ENCODE measurements around the gene CAMTA1. TPM values are rescaled to one million over a fixed set of nuclear protein-coding genes. Genes with fewer than 3 reads are reported as not detected.

Gene CAMTA1
- total RNA-seq, 1 experiment from 2014 or later, result 60.0 TPM

DNA sequence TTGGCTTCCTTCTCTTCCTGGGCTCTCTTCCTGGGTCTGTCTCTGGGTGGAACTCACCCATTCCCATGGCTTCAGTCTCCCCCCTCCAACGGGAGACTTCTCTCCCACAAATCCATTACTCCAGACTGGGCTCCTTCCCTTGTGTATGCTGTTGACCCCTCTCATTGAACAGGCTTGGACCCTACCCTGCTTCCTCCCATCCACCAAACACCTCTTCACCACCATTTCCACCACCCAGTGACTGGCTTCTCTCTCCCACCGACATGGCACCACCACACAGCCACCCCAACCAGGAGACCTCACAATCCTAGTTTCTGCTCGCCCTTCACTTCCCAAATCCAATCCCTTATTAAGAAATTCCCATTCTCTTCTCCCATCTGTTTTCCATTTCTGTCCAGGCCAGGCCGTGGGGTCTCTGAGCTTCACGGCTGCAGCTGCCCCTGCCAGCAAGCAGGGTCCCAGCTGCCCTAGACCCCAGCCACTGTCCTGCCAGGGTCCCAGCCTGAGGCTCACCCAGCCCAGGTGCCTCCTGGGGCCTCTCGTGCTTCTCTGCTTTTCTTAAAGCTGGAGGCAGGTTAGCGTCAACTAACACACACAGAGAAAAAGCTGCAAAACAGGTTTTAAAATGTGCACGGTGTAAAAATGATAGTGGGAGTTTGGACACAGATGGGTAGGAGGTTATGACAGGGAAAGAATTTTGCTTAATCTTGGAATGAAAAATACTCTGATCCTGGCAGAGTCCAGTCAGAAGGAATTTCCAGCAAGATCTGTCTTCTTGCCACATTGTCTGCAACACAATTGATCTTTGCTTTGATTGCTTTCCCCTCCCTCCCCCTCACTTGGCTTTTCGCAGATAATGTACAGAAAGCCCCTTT is 602.0 kb downstream of the CAMTA1 start:
- TF ChIP-seq, protein P1, sequence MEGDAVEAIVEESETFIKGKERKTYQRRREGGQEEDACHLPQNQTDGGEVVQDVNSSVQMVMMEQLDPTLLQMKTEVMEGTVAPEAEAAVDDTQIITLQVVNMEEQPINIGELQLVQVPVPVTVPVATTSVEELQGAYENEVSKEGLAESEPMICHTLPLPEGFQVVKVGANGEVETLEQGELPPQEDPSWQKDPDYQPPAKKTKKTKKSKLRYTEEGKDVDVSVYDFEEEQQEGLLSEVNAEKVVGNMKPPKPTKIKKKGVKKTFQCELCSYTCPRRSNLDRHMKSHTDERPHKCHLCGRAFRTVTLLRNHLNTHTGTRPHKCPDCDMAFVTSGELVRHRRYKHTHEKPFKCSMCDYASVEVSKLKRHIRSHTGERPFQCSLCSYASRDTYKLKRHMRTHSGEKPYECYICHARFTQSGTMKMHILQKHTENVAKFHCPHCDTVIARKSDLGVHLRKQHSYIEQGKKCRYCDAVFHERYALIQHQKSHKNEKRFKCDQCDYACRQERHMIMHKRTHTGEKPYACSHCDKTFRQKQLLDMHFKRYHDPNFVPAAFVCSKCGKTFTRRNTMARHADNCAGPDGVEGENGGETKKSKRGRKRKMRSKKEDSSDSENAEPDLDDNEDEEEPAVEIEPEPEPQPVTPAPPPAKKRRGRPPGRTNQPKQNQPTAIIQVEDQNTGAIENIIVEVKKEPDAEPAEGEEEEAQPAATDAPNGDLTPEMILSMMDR (IDR thresholded peaks at IDR 0.05; ENCODE audit: insufficient read depth in 1 of 2, low read depth in 1 of 2, low read length in 1 of 2, severe bottlenecking in 1 of 2, unreplicated experiment in 1 of 2), result no peak
- Histone ChIP-seq H3K4me1 (peaks cover 13% of the 10 kb centered on the region), H3K27me3 (replicated peaks; ENCODE audit: control insufficient read depth, insufficient read depth, low read length) (no peaks in the 10 kb centered on the region), H3K4me3 (ENCODE audit: low read depth, low read length) (no peak overlapping the region), H3K9me3 (no peaks in the 10 kb centered on the region), H3K36me3 (ENCODE audit: control insufficient read depth, insufficient read depth, low read length) (no peaks in the 10 kb centered on the region)
- no peaks in the 10 kb centered on the region for H3K9me3 Mint-ChIP-seq (ENCODE audit: unreplicated experiment)
- no peak overlapping the region for H3K4me3 Mint-ChIP-seq (ENCODE audit: unreplicated experiment)
- POLR2A ChIA-PET, result no interaction called here
- peaks cover 8% of the 10 kb centered on the region for H3K4me1 Mint-ChIP-seq (ENCODE audit: low read depth, unreplicated experiment)
- peaks cover under 1% of the 10 kb centered on the region for H3K27me3 Mint-ChIP-seq (ENCODE audit: insufficient read depth, unreplicated experiment)
- intact Hi-C loops (cut with micrococcal nuclease; ENCODE audit: unreplicated experiment), result no loop called here
- peak overlapping the region; percentile 18 for H3K27ac Mint-ChIP-seq (ENCODE audit: unreplicated experiment)
- CTCF ChIA-PET, result no interaction called here
- no peaks in the 10 kb centered on the region for H3K36me3 Mint-ChIP-seq (ENCODE audit: insufficient read depth, unreplicated experiment)
- DNase-seq, result peak in 1 of 2 experiments; percentile 53
- BruUV-seq (replicated peaks), result no TSS peak

DNA sequence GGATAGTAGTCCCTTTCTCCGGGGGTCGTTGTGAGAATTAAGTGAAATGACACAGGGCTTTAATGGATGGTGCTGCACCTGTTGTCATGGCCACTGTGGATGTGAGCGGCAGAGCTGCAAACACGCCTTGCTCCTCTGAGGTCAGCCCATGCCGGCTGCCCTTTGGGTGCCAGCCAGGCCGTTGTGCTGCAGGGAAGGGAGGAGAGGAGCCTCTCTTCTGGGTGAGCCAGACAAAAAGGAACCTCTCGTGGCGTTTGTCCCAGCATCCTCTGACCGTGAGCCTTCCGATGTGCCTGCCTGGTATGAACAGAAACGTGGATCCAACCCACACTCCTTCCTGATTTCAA is 602.9 kb downstream of the CAMTA1 start:
- DNase-seq, result no peak
- H3K4me1 Mint-ChIP-seq (ENCODE audit: low read depth, unreplicated experiment), result peaks cover 8% of the 10 kb centered on the region
- POLR2A ChIA-PET, result no interaction called here
- H3K36me3 Mint-ChIP-seq (ENCODE audit: insufficient read depth, unreplicated experiment), result no peaks in the 10 kb centered on the region
- no peaks in the 10 kb centered on the region for H3K27me3 ChIP-seq (replicated peaks; ENCODE audit: control insufficient read depth, insufficient read depth, low read length)
- H3K27ac Mint-ChIP-seq (ENCODE audit: unreplicated experiment), result no peak overlapping the region
- peaks cover 13% of the 10 kb centered on the region for H3K4me1 ChIP-seq
- H3K36me3 ChIP-seq (ENCODE audit: control insufficient read depth, insufficient read depth, low read length), result no peaks in the 10 kb centered on the region
- H3K9me3 ChIP-seq, result no peaks in the 10 kb centered on the region
- no peaks in the 10 kb centered on the region for H3K27me3 Mint-ChIP-seq (ENCODE audit: insufficient read depth, unreplicated experiment)
- no peaks in the 10 kb centered on the region for H3K9me3 Mint-ChIP-seq (ENCODE audit: unreplicated experiment)
- CTCF ChIA-PET, result no interaction called here
- no TSS peak for BruUV-seq (replicated peaks)
- H3K4me3 ChIP-seq (ENCODE audit: low read depth, low read length), result no peak overlapping the region
- no peak overlapping the region for H3K4me3 Mint-ChIP-seq (ENCODE audit: unreplicated experiment)
- TF ChIP-seq, protein P1 (IDR thresholded peaks at IDR 0.05; ENCODE audit: insufficient read depth in 1 of 2, low read depth in 1 of 2, low read length in 1 of 2, severe bottlenecking in 1 of 2, unreplicated experiment in 1 of 2), result no peak
- intact Hi-C loops (cut with micrococcal nuclease; ENCODE audit: unreplicated experiment), result no loop called here

DNA sequence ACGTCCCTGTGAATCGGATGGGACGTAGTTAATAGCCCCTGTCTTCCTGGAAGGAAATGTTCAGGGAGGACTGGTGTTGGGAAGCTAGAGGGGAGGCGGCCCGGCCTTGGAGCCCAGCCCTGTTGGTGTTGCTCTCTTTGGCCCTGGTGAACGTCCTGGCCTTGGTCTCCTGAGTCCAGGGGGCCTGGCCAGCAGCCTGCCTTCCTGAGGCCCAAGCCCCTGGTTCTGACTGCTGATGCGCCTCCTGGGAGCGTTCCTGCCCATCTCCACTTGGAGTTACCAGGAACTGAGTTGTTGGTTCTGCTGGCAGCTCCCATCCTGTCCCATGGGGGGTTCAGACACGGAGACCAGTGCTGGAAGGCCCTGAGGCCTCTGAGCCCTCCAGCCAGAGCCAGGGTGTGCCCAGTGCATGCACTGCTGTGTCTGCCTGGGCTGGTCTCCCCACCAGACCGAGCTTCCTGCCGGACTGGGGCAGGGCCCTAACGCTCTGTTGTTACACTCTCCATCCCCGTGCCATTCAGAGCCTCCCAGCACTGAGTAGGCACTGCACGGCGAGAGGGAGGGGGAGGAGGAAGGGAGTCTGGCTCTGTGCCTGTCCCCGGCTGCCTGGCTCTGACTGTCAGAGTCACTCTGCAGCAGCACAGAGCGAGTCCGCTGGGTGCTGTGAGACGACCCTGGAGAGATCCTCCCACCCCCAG is 603.4 kb downstream of the CAMTA1 start:
- H3K4me3 Mint-ChIP-seq (ENCODE audit: unreplicated experiment), result no peak overlapping the region
- H3K36me3 Mint-ChIP-seq (ENCODE audit: insufficient read depth, unreplicated experiment), result no peaks in the 10 kb centered on the region
- H3K4me1 Mint-ChIP-seq (ENCODE audit: low read depth, unreplicated experiment), result peaks cover 8% of the 10 kb centered on the region
- no peak overlapping the region for H3K4me3 ChIP-seq (ENCODE audit: low read depth, low read length)
- H3K4me1 ChIP-seq, result peaks cover 13% of the 10 kb centered on the region
- no peaks in the 10 kb centered on the region for H3K9me3 Mint-ChIP-seq (ENCODE audit: unreplicated experiment)
- CTCF ChIA-PET, result interaction anchor here (0.5 kb wide), 1 partner anchor 22 kb away, joined by 3 read pairs; no protein-coding TSS in a partner anchor
- POLR2A ChIA-PET, result no interaction called here
- no peak for DNase-seq
- H3K9me3 ChIP-seq, result no peaks in the 10 kb centered on the region
- no peaks in the 10 kb centered on the region for H3K27me3 ChIP-seq (replicated peaks; ENCODE audit: control insufficient read depth, insufficient read depth, low read length)
- BruUV-seq (replicated peaks), result no TSS peak
- H3K27me3 Mint-ChIP-seq (ENCODE audit: insufficient read depth, unreplicated experiment), result no peaks in the 10 kb centered on the region
- H3K36me3 ChIP-seq (ENCODE audit: control insufficient read depth, insufficient read depth, low read length), result no peaks in the 10 kb centered on the region
- intact Hi-C loops (cut with micrococcal nuclease; ENCODE audit: unreplicated experiment), result no loop called here
- TF ChIP-seq, protein P1 (IDR thresholded peaks at IDR 0.05; ENCODE audit: insufficient read depth in 1 of 2, low read depth in 1 of 2, low read length in 1 of 2, severe bottlenecking in 1 of 2, unreplicated experiment in 1 of 2), result no peak
- no peak overlapping the region for H3K27ac Mint-ChIP-seq (ENCODE audit: unreplicated experiment)
